Measurements from ENCODE around the gene STXBP5. TPM values are rescaled to one million over a fixed set of nuclear protein-coding genes. Genes with fewer than 3 reads are reported as not detected.

The STXBP5 gene
- total and polyA plus RNA-seq, 2 donors = 16.1 to 16.8 TPM

- H3K4me1 ChIP-seq (ENCODE audit: control insufficient read depth in 2 of 2, insufficient read depth in 2 of 2, low read length in 2 of 2) = no peaks in the 10 kb centered on the region
- no peak overlapping the region for H3K27ac ChIP-seq (ENCODE audit: low read depth in 1 of 2, low read length in 1 of 2)
- H3K36me3 ChIP-seq (ENCODE audit: control insufficient read depth in 2 of 2, insufficient read depth in 2 of 2, low read length in 1 of 2) = no peaks in the 10 kb centered on the region
- no peak for DNase-seq (ENCODE audit: low read depth in 6 of 9, low spot score in 9 of 9)
- no peak overlapping the region for H3K4me3 ChIP-seq (ENCODE audit: low read length in 2 of 2)
- no peaks in the 10 kb centered on the region for H3K27me3 ChIP-seq (ENCODE audit: control insufficient read depth in 2 of 2, insufficient read depth in 1 of 2, low read length in 1 of 2)
- no peaks in the 10 kb centered on the region for H3K9me3 ChIP-seq (ENCODE audit: control insufficient read depth in 2 of 2, insufficient read depth in 1 of 2, low read length in 1 of 2)
- WGBS = 83% methylated on average over 4 of the region's 4 CpGs
Observed at GRCh38 chr6:147434516-147434915, 230.3 kb downstream of the STXBP5 start.

DNA sequence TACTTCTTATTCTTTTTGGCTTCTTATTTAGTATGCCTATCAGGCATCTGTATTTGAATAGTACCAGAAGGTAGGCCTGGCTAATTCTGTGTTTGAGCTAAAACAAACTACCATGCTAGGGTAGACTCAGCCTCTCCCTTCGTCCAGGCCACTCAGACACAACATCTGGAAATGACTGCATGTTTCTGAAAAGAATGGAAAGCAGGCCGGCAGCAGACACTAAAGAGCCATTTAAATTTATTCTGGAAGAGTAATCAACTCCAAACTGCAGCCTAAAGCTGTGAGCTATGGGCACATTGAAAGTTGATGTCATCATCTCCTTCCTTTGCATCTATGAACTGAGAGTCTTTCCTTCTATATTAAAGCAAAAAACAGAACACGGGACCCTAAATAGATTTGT lies 233.4 kb downstream of the STXBP5 start:
- 93% methylated on average over 3 of the region's 3 CpGs for WGBS
- no peaks in the 10 kb centered on the region for H3K36me3 ChIP-seq (ENCODE audit: control insufficient read depth in 2 of 2, insufficient read depth in 2 of 2, low read length in 1 of 2)
- H3K4me3 ChIP-seq (ENCODE audit: low read length in 2 of 2) = no peak overlapping the region
- H3K27ac ChIP-seq (ENCODE audit: low read depth in 1 of 2, low read length in 1 of 2) = no peak overlapping the region
- no peaks in the 10 kb centered on the region for H3K4me1 ChIP-seq (ENCODE audit: control insufficient read depth in 2 of 2, insufficient read depth in 2 of 2, low read length in 2 of 2)
- H3K9me3 ChIP-seq (ENCODE audit: control insufficient read depth in 2 of 2, insufficient read depth in 1 of 2, low read length in 1 of 2) = no peaks in the 10 kb centered on the region
- no peak for DNase-seq (ENCODE audit: low read depth in 6 of 9, low spot score in 9 of 9)
- H3K27me3 ChIP-seq (ENCODE audit: control insufficient read depth in 2 of 2, insufficient read depth in 1 of 2, low read length in 1 of 2) = no peaks in the 10 kb centered on the region

DNA sequence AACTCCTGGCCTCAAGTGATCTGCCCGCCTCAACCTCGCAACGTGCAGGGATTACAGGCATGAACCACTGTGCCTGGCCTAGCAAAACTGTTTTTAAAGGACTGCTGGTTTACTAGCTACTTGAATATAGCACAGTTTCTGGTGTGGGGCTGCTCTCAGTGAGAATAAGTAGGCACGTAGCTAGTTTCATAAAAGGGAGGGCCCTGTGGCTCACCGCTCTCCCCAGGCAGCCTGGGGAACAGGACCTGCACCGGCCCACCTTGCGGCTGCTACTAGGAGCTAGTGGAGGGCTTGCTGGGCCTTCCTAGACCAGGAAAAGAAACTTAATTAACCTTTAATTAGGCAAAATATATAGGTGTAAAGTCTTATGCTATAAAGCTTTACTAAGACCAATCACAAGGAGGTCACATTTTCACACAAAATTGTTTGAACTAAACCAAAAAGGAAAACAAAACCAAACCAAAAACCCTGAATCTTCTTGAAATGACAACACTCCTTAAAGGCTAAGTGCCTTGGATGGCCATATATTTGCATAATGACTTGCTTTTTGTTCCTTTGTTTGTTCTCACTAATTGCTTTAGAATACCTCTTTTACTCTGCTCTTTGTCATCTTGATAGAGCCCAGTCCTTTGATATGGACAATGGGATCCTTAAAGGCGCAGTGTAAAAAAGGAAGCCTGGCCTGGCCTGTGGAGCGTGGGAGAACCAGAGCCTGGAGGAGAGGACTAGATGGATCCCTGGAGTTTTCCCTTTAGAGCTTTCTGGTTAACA lies 234.7 kb downstream of the STXBP5 start:
- no peaks in the 10 kb centered on the region for H3K36me3 ChIP-seq (ENCODE audit: control insufficient read depth in 2 of 2, insufficient read depth in 2 of 2, low read length in 1 of 2)
- no peaks in the 10 kb centered on the region for H3K27me3 ChIP-seq (ENCODE audit: control insufficient read depth in 2 of 2, insufficient read depth in 1 of 2, low read length in 1 of 2)
- no peaks in the 10 kb centered on the region for H3K4me1 ChIP-seq (ENCODE audit: control insufficient read depth in 2 of 2, insufficient read depth in 2 of 2, low read length in 2 of 2)
- no peak overlapping the region for H3K4me3 ChIP-seq (ENCODE audit: low read length in 2 of 2)
- no peaks in the 10 kb centered on the region for H3K9me3 ChIP-seq (ENCODE audit: control insufficient read depth in 2 of 2, insufficient read depth in 1 of 2, low read length in 1 of 2)
- no peak for DNase-seq (ENCODE audit: low read depth in 6 of 9, low spot score in 9 of 9)
- WGBS = 98% methylated on average over 9 of the region's 9 CpGs
- H3K27ac ChIP-seq (ENCODE audit: low read depth in 1 of 2, low read length in 1 of 2) = no peak overlapping the region

Measured in thymus (tissue), 11 donors.